ENCODE measurements around the gene NUDT3. TPM values are rescaled to one million over a fixed set of nuclear protein-coding genes. Genes with fewer than 3 reads are reported as not detected.

NUDT3 gene
- total and polyA plus RNA-seq, 9 of the 15 experiments (the other 6 are each of a cell fraction or from before 2014, with no cell fraction given), result 5.4 to 81.2 (median 56.4) TPM

DNA sequence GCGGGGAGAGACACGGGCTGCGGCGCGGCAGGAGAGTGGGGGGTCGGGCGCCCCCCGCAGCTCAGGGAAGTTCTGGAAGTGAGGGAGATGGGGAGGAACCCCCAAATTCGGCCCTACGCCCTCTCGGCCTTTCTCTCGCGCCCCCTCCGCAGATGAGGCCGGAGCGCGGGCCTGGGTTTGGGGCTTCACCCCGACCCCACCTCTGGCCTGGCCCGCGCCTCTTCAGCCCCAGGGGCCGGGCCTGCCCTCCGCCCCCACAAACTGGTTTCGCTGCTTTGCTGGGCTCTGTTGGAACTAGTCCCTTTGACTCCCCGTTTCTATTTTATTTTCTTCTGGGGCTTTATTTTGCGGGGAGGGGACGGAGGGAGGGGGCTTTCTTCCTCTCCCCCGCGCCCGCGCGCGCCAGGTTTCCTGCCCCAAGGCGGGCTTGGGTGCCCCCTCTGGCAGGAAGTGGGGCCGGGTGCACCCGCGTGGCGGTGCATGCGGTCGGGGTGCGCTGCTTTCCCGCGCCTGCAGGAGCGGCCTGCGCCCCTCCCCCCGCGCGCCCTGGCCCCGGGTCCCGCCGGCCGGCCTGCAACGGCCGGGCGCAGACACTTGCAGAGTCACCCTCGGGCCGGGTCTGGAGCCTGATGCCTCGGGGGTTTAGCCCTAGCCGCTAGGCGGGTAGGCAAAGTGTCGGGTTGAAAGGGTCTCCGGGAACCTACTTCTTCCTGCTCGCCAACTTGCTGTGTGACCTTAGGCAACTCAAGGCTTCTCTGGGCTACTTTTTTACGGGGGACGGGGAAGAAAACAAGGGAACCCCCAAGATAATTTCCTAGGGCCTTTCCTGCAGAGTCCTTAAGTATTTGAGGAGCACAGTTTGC is 154.5 kb downstream of the NUDT3 start (continued):
- TF ChIP-seq ZBTB40 (IDR thresholded peaks at IDR 0.05) (0 out of 2 replicates have a peak, but pooled peaks have one; percentile 61), ZBTB40 (CRISPR knock-in tag; IDR thresholded peaks at IDR 0.05) (peak; percentile 71), SOX6 (IDR thresholded peaks at IDR 0.05) (peak; percentile 59), FUS (optimal IDR thresholded peaks at IDR 0.05; ENCODE audit: low read depth, low read length) (peak; percentile 61), SFPQ (IDR thresholded peaks at IDR 0.05; ENCODE audit: low read depth, low read length) (no peak), E2F3 (CRISPR knock-in tag; IDR thresholded peaks at IDR 0.05) (peak; percentile 98), ELF1 (tag; IDR thresholded peaks at IDR 0.05) (peak; percentile 77), FOXP1 (CRISPR knock-in tag; IDR thresholded peaks at IDR 0.05) (peak; percentile 100), ZNF592 (IDR thresholded peaks at IDR 0.05) (peak; percentile 97), TAF1 (IDR thresholded peaks at IDR 0.05; ENCODE audit: control insufficient read depth, extremely low read depth, insufficient read depth, low read length, severe bottlenecking) (peak; percentile 74)
